Liver (tissue), 9 donors: ENCODE measurements around the gene FOXF2. TPM values are rescaled to one million over a fixed set of nuclear protein-coding genes. Genes with fewer than 3 reads are reported as not detected.

Experiments used
- DNase-seq: peaks from one replicate; pipeline ENCODE4 v3.0.0-alpha.2; 2017; ENCODE audit warnings: low spot score
- H3K27ac ChIP-seq, 2 donors: one replicate each; pipeline ENCODE4 v1.7.0; 2013; ENCODE audit warnings: inconsistent platforms in 2 of 2, low read length in 2 of 2, control low read depth in 1 of 2, low read depth in 1 of 2, mild to moderate bottlenecking in 1 of 2
- H3K27me3 ChIP-seq, 4 donors: one replicate each; pipeline versions ENCODE4 v1.6.1 to v1.7.0; 2013; ENCODE audit warnings: low read length in 3 of 4, inconsistent platforms in 1 of 4, mild to moderate bottlenecking in 1 of 4, moderate library complexity in 1 of 4; ENCODE audit not compliant: control insufficient read depth in 4 of 4, insufficient read depth in 4 of 4
- H3K36me3 ChIP-seq, 4 donors: one replicate each; pipeline versions ENCODE4 v1.6.1 to v1.7.0; 2013; ENCODE audit warnings: low read length in 3 of 4, mild to moderate bottlenecking in 3 of 4, low read depth in 1 of 4, moderate library complexity in 1 of 4; ENCODE audit not compliant: control insufficient read depth in 4 of 4, insufficient read depth in 3 of 4
- H3K4me1 ChIP-seq, 4 donors: one replicate each; pipeline versions ENCODE4 v1.6.1 to v1.7.0; 2013; ENCODE audit warnings: low read length in 3 of 4, mild to moderate bottlenecking in 3 of 4, moderate library complexity in 1 of 4; ENCODE audit not compliant: control insufficient read depth in 4 of 4, insufficient read depth in 4 of 4
- H3K4me3 ChIP-seq, 3 donors: one replicate each; pipeline versions ENCODE4 v1.6.1 to v1.7.0; 2013; ENCODE audit warnings: low read length in 3 of 3, control low read depth in 1 of 3, low read depth in 1 of 3, mild to moderate bottlenecking in 1 of 3
- H3K9ac ChIP-seq, 2 donors: one replicate each; pipeline ENCODE4 v1.7.0; 2013; ENCODE audit warnings: low read length in 2 of 2, mild to moderate bottlenecking in 2 of 2, moderate library complexity in 2 of 2, control low read depth in 1 of 2, low read depth in 1 of 2
- H3K9me3 ChIP-seq, 4 donors: one replicate each; pipeline versions ENCODE4 v1.6.1 to v1.7.0; 2013; ENCODE audit warnings: low read length in 3 of 4; ENCODE audit not compliant: control insufficient read depth in 4 of 4
- EGR1 ChIP-seq, 2 donors: IDR thresholded peaks; 2 replicates each; pipeline ENCODE4 v1.6.1; 2016 to 2018; ENCODE audit warnings: antibody characterized with exemption in 2 of 2, low read depth in 2 of 2
- FOXA1 ChIP-seq: IDR thresholded peaks from 2 replicates; pipeline ENCODE4 v1.6.1; 2016; ENCODE audit warnings: antibody characterized with exemption
- GABPA ChIP-seq, 2 donors: IDR thresholded peaks in 1 of 2; conservative IDR thresholded peaks in 1 of 2; 2 replicates each; pipeline ENCODE4 v1.6.1; 2016; ENCODE audit warnings: antibody characterized with exemption in 2 of 2, mild to moderate bottlenecking in 1 of 2, moderate library complexity in 1 of 2
- HNF4A ChIP-seq, 2 donors: conservative IDR thresholded peaks; 2 replicates each; pipeline ENCODE4 v1.6.1; 2016; ENCODE audit warnings: antibody characterized with exemption in 2 of 2, mild to moderate bottlenecking in 2 of 2
- HNF4G ChIP-seq: IDR thresholded peaks from 2 replicates; pipeline ENCODE4 v1.6.1; 2016; ENCODE audit warnings: antibody characterized with exemption
- JUND ChIP-seq, 2 donors: IDR thresholded peaks; 2 replicates each; pipeline ENCODE4 v1.6.1; 2016; ENCODE audit warnings: antibody characterized with exemption in 2 of 2
- NR2F2 ChIP-seq: IDR thresholded peaks from 2 replicates; pipeline ENCODE4 v1.6.1; 2016; ENCODE audit warnings: antibody characterized with exemption
- RAD21 ChIP-seq, 2 donors: IDR thresholded peaks; 2 replicates each; pipeline ENCODE4 v1.6.1; 2016; ENCODE audit warnings: antibody characterized with exemption in 2 of 2, mild to moderate bottlenecking in 2 of 2
- RXRA ChIP-seq, 2 donors: IDR thresholded peaks; 2 replicates each; pipeline ENCODE4 v1.6.1; 2017 to 2018; ENCODE audit warnings: antibody characterized with exemption in 2 of 2, mild to moderate bottlenecking in 1 of 2
- SP1 ChIP-seq: IDR thresholded peaks from 2 replicates; pipeline ENCODE4 v1.6.1; 2018; ENCODE audit warnings: antibody characterized with exemption, mild to moderate bottlenecking
- TAF1 ChIP-seq: conservative IDR thresholded peaks from 2 replicates; pipeline ENCODE4 v1.6.1; 2016; ENCODE audit warnings: antibody characterized with exemption, mild to moderate bottlenecking
- YY1 ChIP-seq: IDR thresholded peaks from 2 replicates; pipeline ENCODE4 v1.6.1; 2016; ENCODE audit warnings: antibody characterized with exemption, mild to moderate bottlenecking
- WGBS: extraction: QIAGEN DNeasy Blood & Tissue Kit; methylation state at CpG from one replicate; pipeline ENCODE4 v1.1.7; 2013; 5-methylcytosine and 5-hydroxymethylcytosine counted together
- polyA plus RNA-seq, 2 donors: library from polyadenylated mRNA; stranded (reverse) in 1 of 2; unstranded in 1 of 2; fragments of 200-250 nt in 1 of 2; fragments of >200 nt in 1 of 2; fragmentation: Nextera tagmentation in 1 of 2; extraction: Ambion mirVana in 1 of 2; gene quantifications; one replicate each; pipeline versions ENCODE4 v1.2.1 to v1.2.3, GENCODE V29; 2013 to 2015
- total RNA-seq, 2 donors: library from RNA; depleted of rRNA; stranded (reverse); fragments of >200 nt; gene quantifications; one replicate each; pipeline ENCODE4 v1.2.3, GENCODE V29; 2014
- TF ChIP-seq, protein P1 (sequence below): IDR thresholded peaks from 2 replicates; pipeline ENCODE4 v1.6.1; 2016; ENCODE audit warnings: antibody characterized with exemption
- TF ChIP-seq, protein P2 (sequence below): IDR thresholded peaks from 2 replicates; pipeline ENCODE4 v1.6.1; 2016; ENCODE audit warnings: antibody characterized with exemption
- TF ChIP-seq, protein P3 (sequence below): IDR thresholded peaks from 2 replicates; pipeline ENCODE4 v1.6.1; 2016; ENCODE audit warnings: antibody characterized with exemption, mild to moderate bottlenecking
- donor health status: healthy.
- donor health status: healthy.
- donor health status: healthy.
- donor health status: healthy.
- donor health status: healthy.

Gene FOXF2
- total and polyA plus RNA-seq, 4 donors: 0.05 TPM; not detected in 3

DNA sequence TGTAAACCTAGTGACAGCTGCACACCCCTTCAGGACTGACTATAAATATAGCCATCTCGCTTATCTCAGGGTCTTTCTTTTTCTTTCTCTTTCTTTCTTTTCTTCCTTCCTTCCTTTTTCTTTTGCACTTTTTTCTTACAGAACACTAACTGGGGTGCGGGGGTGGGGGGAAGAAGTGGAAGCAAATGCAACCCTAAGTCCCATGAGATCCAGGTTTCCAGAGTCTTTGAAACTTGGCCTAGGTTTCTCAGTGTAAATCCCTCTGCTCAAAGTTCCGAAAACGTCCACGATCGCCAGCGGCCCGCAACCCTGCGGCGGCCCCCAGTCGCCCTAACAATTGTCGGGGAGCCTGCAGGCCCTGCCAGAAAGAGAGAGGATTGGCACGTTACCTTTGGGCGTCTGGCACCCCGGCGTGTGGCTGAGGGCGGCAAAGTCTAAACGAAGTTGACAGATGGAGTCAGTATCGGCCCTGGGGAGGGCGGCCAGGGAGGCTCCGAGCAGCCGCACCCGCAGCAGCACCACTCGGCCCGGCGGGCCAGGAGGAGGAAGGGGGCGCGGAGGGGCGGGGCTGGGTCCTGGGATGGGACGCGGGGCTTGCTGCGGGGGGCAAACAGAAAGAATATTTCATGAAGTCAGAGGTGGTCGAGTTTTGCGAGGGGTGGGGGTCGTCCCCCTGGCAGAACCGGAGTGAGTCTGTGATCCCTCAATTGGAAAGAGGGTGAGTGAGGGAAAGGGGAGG lies 577 bp upstream of the FOXF2 start:
- WGBS: 5% methylated on average over 36 of the region's 36 CpGs
- no peaks in the 10 kb centered on the region for H3K36me3 ChIP-seq
- no peak overlapping the region for H3K27ac ChIP-seq
- peaks cover 6 to 42% (median 28%) of the 10 kb centered on the region in 4 donors for H3K27me3 ChIP-seq
- H3K9me3 ChIP-seq: no peaks in the 10 kb centered on the region
- no peak overlapping the region for H3K9ac ChIP-seq
- TF ChIP-seq HNF4G (no peak), HNF4A (conservative IDR thresholded peaks at IDR 0.05) (no peak)
- H3K4me3 ChIP-seq: peak overlapping the region in 1 of 3 donors; percentile 37
- peaks cover 11 to 38% (median 19%) of the 10 kb centered on the region in 4 donors for H3K4me1 ChIP-seq
- DNase-seq: no peak

DNA sequence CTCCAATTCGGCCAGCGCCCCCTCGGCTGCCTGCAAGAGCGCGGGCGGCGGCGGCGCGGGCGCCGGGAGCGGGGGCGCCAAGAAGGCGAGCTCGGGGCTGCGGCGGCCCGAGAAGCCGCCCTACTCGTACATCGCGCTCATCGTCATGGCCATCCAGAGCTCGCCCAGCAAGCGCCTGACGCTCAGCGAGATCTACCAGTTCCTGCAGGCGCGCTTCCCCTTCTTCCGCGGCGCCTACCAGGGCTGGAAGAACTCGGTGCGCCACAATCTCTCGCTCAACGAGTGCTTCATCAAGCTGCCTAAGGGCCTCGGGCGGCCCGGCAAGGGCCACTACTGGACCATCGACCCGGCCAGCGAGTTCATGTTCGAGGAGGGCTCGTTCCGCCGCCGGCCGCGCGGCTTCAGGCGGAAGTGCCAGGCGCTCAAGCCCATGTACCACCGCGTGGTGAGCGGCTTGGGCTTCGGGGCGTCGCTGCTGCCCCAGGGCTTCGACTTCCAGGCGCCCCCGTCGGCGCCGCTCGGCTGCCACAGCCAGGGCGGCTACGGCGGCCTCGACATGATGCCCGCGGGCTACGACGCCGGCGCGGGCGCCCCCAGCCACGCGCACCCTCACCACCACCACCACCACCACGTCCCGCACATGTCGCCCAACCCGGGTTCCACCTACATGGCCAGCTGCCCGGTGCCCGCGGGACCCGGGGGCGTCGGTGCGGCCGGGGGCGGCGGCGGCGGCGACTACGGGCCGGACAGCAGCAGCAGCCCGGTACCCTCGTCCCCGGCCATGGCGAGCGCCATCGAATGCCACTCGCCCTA lies 963 bp downstream of the FOXF2 start:
- WGBS: 2% methylated on average over 106 of the region's 106 CpGs
- TF ChIP-seq RXRA (IDR thresholded peaks at IDR 0.05): no peak
- Histone ChIP-seq H3K4me3 (peak overlapping the region in 1 of 3 donors; percentile 37), H3K9ac (no peak overlapping the region), H3K9me3 (no peaks in the 10 kb centered on the region), H3K27ac (no peak overlapping the region), H3K27me3 (peaks cover 4 to 36% (median 30%) of the 10 kb centered on the region in 4 donors), H3K36me3 (no peaks in the 10 kb centered on the region), H3K4me1 (peaks cover 16 to 33% (median 22%) of the 10 kb centered on the region in 4 donors)
- no peak for DNase-seq

DNA sequence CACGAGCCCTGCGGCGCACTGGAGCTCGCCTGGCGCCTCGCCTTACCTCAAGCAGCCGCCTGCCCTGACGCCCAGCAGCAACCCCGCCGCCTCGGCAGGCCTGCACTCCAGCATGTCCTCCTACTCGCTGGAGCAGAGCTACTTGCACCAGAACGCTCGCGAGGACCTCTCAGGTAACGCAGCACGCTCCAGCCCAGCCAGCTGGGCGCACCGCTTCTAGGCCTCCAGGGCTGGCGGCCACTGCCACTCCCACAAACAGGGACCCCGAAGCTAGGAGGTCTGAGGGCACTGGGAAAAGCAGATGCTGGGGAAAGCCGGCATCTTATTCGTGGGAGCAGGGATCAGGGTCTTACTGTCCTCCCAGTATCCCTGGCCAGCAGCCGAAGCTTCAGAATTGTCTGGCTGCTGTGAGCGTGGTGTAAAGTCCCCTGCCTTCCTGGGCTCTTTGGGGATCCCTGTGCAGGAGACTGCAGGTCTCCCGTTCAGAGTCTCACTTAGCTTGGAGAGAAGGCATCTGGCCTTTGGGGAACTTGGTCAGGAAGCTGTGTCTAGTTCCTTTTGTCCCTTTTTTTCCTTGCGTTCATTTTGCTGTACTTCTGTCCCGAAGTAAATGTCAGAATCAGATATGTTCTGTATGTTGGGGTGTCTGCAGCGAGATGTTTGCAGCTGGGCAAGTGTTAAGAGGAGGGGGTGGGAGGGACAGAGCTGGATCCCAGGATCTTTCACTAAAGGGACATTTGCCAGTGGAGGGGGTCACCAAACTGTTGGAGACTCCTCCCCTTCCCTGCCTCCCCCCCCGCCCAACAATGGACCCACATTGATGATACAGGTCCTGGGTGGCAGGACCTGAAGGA lies 1.8 kb downstream of the FOXF2 start:
- H3K4me3 ChIP-seq: no peak overlapping the region
- peaks cover 16 to 33% (median 22%) of the 10 kb centered on the region in 4 donors for H3K4me1 ChIP-seq
- TF ChIP-seq YY1: no peak
- H3K9ac ChIP-seq: no peak overlapping the region
- H3K36me3 ChIP-seq: no peaks in the 10 kb centered on the region
- 11% methylated on average over 30 of the region's 30 CpGs for WGBS
- no peaks in the 10 kb centered on the region for H3K9me3 ChIP-seq
- DNase-seq: no peak
- no peak overlapping the region for H3K27ac ChIP-seq
- peaks cover 4 to 37% (median 36%) of the 10 kb centered on the region in 4 donors for H3K27me3 ChIP-seq

DNA sequence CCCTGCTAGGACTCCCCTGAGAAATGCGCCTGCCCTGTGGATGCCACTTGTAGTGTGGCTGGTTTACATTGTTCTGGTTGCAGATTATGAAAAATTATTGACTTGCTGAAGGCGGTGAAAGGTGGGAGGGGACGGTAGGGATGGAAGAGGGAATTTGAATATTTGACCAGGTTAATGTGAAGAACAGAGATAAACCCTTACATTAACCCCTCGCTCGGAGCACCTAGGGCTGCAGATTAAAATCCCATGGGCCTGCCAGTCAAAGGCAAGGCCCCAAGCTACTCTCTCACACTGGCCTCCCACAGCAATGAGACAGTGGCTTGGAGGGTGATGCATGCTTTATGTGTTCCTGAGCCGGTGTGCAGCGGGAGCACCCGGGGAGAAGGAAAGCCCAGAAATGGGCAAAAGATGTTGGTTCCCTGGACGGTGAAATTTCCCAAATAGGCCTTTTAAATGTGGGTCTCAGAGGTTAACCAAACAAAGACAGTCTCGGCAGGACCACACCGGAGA lies 2.5 kb downstream of the FOXF2 start:
- WGBS: 22% methylated on average over 11 of the region's 11 CpGs
- no peak overlapping the region for H3K27ac ChIP-seq
- TF ChIP-seq SP1 (no peak), NR2F2 (no peak), HNF4A (conservative IDR thresholded peaks at IDR 0.05) (no peak), RAD21 (IDR thresholded peaks at IDR 0.05) (no peak), EGR1 (IDR thresholded peaks at IDR 0.05; ENCODE audit: low read depth in 2 of 2) (no peak), FOXA1 (no peak), RXRA (IDR thresholded peaks at IDR 0.05) (no peak), GABPA (IDR thresholded peaks at IDR 0.05 in 1 of 2, conservative IDR thresholded peaks at IDR 0.05 in 1 of 2) (no peak), TAF1 (no peak), YY1 (no peak), JUND (IDR thresholded peaks at IDR 0.05) (no peak)
- TF ChIP-seq, protein P1, sequence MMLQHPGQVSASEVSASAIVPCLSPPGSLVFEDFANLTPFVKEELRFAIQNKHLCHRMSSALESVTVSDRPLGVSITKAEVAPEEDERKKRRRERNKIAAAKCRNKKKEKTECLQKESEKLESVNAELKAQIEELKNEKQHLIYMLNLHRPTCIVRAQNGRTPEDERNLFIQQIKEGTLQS: no peak
- TF ChIP-seq, protein P2, sequence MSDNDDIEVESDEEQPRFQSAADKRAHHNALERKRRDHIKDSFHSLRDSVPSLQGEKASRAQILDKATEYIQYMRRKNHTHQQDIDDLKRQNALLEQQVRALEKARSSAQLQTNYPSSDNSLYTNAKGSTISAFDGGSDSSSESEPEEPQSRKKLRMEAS: no peak
- TF ChIP-seq, protein P3, sequence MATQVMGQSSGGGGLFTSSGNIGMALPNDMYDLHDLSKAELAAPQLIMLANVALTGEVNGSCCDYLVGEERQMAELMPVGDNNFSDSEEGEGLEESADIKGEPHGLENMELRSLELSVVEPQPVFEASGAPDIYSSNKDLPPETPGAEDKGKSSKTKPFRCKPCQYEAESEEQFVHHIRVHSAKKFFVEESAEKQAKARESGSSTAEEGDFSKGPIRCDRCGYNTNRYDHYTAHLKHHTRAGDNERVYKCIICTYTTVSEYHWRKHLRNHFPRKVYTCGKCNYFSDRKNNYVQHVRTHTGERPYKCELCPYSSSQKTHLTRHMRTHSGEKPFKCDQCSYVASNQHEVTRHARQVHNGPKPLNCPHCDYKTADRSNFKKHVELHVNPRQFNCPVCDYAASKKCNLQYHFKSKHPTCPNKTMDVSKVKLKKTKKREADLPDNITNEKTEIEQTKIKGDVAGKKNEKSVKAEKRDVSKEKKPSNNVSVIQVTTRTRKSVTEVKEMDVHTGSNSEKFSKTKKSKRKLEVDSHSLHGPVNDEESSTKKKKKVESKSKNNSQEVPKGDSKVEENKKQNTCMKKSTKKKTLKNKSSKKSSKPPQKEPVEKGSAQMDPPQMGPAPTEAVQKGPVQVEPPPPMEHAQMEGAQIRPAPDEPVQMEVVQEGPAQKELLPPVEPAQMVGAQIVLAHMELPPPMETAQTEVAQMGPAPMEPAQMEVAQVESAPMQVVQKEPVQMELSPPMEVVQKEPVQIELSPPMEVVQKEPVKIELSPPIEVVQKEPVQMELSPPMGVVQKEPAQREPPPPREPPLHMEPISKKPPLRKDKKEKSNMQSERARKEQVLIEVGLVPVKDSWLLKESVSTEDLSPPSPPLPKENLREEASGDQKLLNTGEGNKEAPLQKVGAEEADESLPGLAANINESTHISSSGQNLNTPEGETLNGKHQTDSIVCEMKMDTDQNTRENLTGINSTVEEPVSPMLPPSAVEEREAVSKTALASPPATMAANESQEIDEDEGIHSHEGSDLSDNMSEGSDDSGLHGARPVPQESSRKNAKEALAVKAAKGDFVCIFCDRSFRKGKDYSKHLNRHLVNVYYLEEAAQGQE: no peak

More for the DNA sequence above, 2.5 kb downstream of the FOXF2 start:
- Histone ChIP-seq H3K9ac (no peak overlapping the region), H3K4me3 (no peak overlapping the region), H3K4me1 (peaks cover 16 to 33% (median 22%) of the 10 kb centered on the region in 4 donors), H3K27me3 (peaks cover 6 to 40% (median 38%) of the 10 kb centered on the region in 4 donors), H3K36me3 (no peaks in the 10 kb centered on the region), H3K9me3 (no peaks in the 10 kb centered on the region)
- DNase-seq: no peak
